IMR-90 (cell line): ENCODE data around the gene ZNRF3.

ENCODE experiments used
- CEBPB ChIP-seq: IDR thresholded peaks from 2 replicates; pipeline ENCODE4 v1.6.1; 2012; ENCODE audit warnings: low read depth, low read length, improper control_type of control experiment
- MXI1 ChIP-seq: IDR thresholded peaks from 2 replicates; pipeline ENCODE4 v1.6.1; 2012; ENCODE audit warnings: low read depth, mild to moderate bottlenecking, low read length, moderate library complexity, borderline replicate concordance
- POLR2A ChIP-seq: IDR thresholded peaks from 2 replicates; pipeline ENCODE4 v1.6.1; 2012; ENCODE audit warnings: mild to moderate bottlenecking, low read depth, low read length
- RAD21 ChIP-seq: IDR thresholded peaks from 2 replicates; pipeline ENCODE4 v1.6.1; 2012; ENCODE audit warnings: low read length, improper control_type of control experiment
- SMC3 ChIP-seq: fragments of 150-350 bp; IDR thresholded peaks from 2 replicates; pipeline ENCODE4 v1.6.1; 2016; ENCODE audit warnings: low read depth, mild to moderate bottlenecking, antibody characterized with exemption, low read length, moderate library complexity
- TF ChIP-seq, protein P1 (sequence below): conservative IDR thresholded peaks from 2 replicates; pipeline ENCODE4 v1.5.1; 2012; ENCODE audit warnings: mild to moderate bottlenecking, low read depth, low read length, improper control_type of control experiment

DNA sequence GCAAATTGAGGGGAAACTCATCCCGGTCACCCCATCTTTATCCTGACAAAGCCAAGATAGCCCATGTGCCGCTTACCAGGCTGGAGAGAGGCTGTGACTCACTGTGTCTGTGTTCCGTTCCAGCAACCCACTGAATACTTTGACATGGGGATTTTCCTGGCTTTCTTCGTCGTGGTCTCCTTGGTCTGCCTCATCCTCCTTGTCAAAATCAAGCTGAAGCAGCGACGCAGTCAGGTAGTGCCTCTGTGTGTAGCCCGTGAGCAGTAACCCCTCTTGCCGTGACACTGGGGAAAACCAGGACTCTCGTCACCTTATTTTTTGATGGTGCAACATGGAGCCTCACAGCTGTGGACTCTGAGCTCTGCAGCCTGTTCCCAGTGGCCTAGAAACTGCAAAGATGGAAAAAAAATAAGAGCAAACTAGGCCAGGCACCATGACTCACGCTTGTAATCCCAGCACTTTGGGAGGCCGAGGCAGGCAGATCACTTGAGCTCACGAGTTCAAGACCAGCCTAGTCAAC lies 161.3 kb downstream of the ZNRF3 start:
- peak; percentile 61; the same call in 1 of the 2 replicates for TF ChIP-seq MXI1
- TF ChIP-seq, protein P1, sequence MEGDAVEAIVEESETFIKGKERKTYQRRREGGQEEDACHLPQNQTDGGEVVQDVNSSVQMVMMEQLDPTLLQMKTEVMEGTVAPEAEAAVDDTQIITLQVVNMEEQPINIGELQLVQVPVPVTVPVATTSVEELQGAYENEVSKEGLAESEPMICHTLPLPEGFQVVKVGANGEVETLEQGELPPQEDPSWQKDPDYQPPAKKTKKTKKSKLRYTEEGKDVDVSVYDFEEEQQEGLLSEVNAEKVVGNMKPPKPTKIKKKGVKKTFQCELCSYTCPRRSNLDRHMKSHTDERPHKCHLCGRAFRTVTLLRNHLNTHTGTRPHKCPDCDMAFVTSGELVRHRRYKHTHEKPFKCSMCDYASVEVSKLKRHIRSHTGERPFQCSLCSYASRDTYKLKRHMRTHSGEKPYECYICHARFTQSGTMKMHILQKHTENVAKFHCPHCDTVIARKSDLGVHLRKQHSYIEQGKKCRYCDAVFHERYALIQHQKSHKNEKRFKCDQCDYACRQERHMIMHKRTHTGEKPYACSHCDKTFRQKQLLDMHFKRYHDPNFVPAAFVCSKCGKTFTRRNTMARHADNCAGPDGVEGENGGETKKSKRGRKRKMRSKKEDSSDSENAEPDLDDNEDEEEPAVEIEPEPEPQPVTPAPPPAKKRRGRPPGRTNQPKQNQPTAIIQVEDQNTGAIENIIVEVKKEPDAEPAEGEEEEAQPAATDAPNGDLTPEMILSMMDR, result no peak
- no peak for TF ChIP-seq CEBPB
- TF ChIP-seq RAD21, result 0 out of 2 replicates have a peak, but pooled peaks have one; percentile 3
- no peak for TF ChIP-seq POLR2A
- no peak for TF ChIP-seq SMC3
